AG04450 (cell line): Measurements from ENCODE around the gene PHIP. TPM values are rescaled to one million over a fixed set of nuclear protein-coding genes. Genes with fewer than 3 reads are reported as not detected.
"Not testable (repeated sequence)": the region's sequence is repeated elsewhere in the genome, so short reads cannot be mapped to it uniquely, and the experiment has no call there.

Experiments
- CTCF ChIA-PET: fragments of 300-600, 350-600 bp; formaldehyde crosslinking; extraction: SDS; loops from one replicate; lab custom pipeline; 2022; ENCODE audit warnings: antibody characterized with exemption, inconsistent platforms; lab: Charles Lee
- POLR2A ChIA-PET: fragments of 350-600 bp; formaldehyde crosslinking; extraction: SDS; loops from one replicate; lab custom pipeline; 2021; ENCODE audit warnings: antibody characterized with exemption, inconsistent platforms; lab: Yijun Ruan, JAX
- DNase-seq: peaks from one replicate; pipeline ENCODE4 v3.0.0-alpha.2; 2011; ENCODE audit warnings: low read depth, low spot score
- H3K27ac ChIP-seq: one replicate; pipeline ENCODE4 v1.5.1; 2012; ENCODE audit warnings: low read depth, low read length, control low read depth
- H3K27me3 ChIP-seq: one replicate; pipeline ENCODE4 v1.6.0; 2012; ENCODE audit warnings: low read length; ENCODE audit not compliant: control insufficient read depth, insufficient read depth
- H3K4me3 ChIP-seq: 2 replicates; pipeline ENCODE4 v1.5.1; 2011; ENCODE audit warnings: mild to moderate bottlenecking, low read depth, low read length, control low read depth
- H3K9me3 ChIP-seq: 2 replicates; pipeline ENCODE4 v1.5.1; 2012; ENCODE audit warnings: low read length; ENCODE audit not compliant: control insufficient read depth, insufficient read depth
- polyA plus RNA-seq: library from polyadenylated mRNA; depleted of rRNA; stranded (reverse); fragments of >200 nt; gene quantifications from 2 replicates; pipeline ENCODE4 v1.2.3, GENCODE V29; 2011; rRNA removed
- TF ChIP-seq, protein P1 (sequence below): IDR thresholded peaks from 2 replicates; pipeline ENCODE4 v1.5.1; 2011; ENCODE audit warnings: low read depth, low read length, control low read depth, inconsistent platforms

The PHIP gene
- polyA plus RNA-seq, 1 experiment: 11.1 TPM

DNA sequence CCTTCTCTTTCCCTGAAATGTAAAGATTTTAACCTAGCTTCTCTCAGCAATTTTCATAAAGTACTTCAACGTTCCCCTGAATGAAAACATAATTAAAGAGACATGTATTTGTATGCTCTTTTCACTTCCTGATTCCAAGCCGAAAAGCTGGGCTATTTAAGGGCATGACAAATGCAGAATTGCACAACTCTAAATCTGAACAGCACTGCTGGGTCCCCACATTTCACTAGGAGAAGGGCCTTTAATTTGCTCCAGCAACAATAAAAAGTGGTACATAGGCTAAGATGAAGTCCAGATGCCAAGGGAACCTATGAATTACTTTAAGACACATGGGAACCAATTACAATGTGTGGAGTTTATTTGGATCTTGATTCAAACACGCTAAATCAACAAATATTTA lies 168.7 kb downstream of the PHIP start:
- Histone ChIP-seq H3K9me3 (no peaks in the 10 kb centered on the region; the same call in 1 of the 2 replicates), H3K27me3 (no peaks in the 10 kb centered on the region), H3K4me3 (no peak overlapping the region), H3K27ac (no peak overlapping the region)
- ChIA-PET POLR2A (no interaction called here), CTCF (no interaction called here)
- TF ChIP-seq, protein P1, sequence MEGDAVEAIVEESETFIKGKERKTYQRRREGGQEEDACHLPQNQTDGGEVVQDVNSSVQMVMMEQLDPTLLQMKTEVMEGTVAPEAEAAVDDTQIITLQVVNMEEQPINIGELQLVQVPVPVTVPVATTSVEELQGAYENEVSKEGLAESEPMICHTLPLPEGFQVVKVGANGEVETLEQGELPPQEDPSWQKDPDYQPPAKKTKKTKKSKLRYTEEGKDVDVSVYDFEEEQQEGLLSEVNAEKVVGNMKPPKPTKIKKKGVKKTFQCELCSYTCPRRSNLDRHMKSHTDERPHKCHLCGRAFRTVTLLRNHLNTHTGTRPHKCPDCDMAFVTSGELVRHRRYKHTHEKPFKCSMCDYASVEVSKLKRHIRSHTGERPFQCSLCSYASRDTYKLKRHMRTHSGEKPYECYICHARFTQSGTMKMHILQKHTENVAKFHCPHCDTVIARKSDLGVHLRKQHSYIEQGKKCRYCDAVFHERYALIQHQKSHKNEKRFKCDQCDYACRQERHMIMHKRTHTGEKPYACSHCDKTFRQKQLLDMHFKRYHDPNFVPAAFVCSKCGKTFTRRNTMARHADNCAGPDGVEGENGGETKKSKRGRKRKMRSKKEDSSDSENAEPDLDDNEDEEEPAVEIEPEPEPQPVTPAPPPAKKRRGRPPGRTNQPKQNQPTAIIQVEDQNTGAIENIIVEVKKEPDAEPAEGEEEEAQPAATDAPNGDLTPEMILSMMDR: no peak
- no peak for DNase-seq

DNA sequence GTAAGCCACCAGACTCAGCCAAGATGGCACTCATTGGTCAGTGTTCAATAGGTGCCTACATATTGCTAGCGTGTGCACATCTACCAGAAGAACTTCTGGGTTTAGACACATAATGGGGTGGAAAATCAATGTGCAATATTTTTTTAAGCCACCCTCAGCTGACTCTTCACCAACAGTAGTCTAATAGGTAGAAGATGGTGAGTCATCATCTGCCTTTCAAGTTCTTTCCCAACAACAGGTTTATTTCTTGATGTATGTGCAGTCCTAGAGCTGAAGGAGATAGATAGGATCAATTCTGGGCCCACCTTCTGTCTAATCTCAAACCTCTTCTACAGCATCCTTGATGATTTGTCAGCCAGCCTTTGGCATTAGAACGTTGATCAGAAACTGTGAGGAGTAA lies 169.4 kb downstream of the PHIP start:
- ChIA-PET POLR2A (no interaction called here), CTCF (no interaction called here)
- TF ChIP-seq, protein P1: no peak

DNA sequence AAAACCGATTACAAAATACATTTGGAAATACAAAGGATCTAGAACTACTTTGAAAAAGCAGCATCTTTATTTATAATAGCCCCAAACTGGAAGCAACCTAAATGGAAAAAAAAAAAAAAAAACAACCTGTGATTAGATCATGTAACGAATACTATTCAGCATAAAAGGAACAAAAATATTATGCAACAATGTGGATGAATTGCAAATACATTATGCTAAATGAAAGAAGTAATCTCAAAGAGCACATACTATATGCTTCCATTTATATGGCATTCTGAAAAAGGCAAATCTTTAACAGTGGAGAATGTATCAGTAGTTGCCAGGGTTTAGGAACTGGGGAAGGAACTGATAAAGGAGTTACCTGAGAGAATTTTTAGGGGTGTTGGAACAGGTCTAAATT lies 181.8 kb downstream of the PHIP start:
- POLR2A ChIA-PET: no interaction called here
- no peaks in the 10 kb centered on the region for H3K27me3 ChIP-seq
- H3K9me3 ChIP-seq: no peaks in the 10 kb centered on the region
- no peak for DNase-seq
- H3K27ac ChIP-seq: no peak overlapping the region
- TF ChIP-seq, protein P1: no peak
- H3K4me3 ChIP-seq: no peak overlapping the region
- CTCF ChIA-PET: no interaction called here

More for the DNA sequence above, 169.4 kb downstream of the PHIP start:
- no peak for DNase-seq
- Histone ChIP-seq H3K9me3 (no peaks in the 10 kb centered on the region; the same call in 1 of the 2 replicates), H3K4me3 (no peak overlapping the region), H3K27me3 (no peaks in the 10 kb centered on the region), H3K27ac (no peak overlapping the region)

DNA sequence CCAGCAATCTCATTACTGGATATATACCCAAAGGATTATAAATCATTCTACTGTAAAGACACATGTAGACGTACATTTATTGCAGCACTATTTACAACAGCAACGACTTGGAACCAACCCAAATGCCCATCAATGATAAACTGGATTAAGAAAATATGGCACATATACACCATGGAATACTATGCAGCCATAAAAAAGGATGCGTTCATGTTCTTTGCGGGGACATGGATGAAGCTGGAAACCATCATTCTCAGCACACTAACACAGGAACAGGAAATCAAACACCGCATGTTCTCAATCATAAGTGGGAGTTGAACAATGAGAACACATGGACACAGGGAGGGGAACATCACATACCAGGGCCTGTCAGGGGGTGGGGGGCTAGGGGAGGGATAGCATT lies 188.2 kb downstream of the PHIP start:
- H3K27me3 ChIP-seq, H3K9me3 ChIP-seq, DNase-seq, POLR2A ChIA-PET, H3K4me3 ChIP-seq, H3K27ac ChIP-seq, CTCF ChIA-PET: not testable (repeated sequence)

Other genes with a start within 250 kb of the PHIP start
- 2.6 and 3.9 TPM in 2 replicates for gene IRAK1BP1, start 210.7 kb downstream of the PHIP start, polyA plus RNA-seq
- gene HMGN3, start 156.4 kb upstream of the PHIP start, polyA plus RNA-seq: 31.7 and 55.2 TPM in 2 replicates